ENCODE measurements around the gene SDF2. TPM values are rescaled to one million over a fixed set of nuclear protein-coding genes. Genes with fewer than 3 reads are reported as not detected.

SDF2 gene
- total RNA-seq, 1 donor from 2014 or later = 62.7 TPM

DNA sequence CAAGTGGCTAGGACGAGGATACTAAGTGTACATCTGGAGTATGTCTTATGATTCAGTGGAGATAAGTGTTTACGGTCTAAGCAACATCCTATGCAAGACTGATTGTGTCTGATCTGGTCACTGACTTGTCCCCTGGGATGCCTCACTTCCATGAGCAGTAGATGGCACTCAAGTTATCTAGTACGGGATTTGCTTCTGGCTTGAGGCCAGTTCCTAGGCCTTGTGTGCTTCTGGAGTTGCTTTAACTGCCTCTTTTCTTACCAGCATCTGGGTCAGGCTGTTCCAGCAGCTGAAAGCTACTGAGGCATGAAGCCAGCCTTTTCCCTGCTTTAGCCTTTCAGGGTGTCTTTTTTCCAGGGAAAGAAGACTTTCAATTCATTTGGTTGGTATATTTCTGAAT lies 23.3 kb upstream of the SDF2 start:
- no peak for DNase-seq (ENCODE audit: low spot score)
- no peaks in the 10 kb centered on the region for H3K9me3 Mint-ChIP-seq
- Histone ChIP-seq H3K4me2 (no peak overlapping the region), H3K79me2 (ENCODE audit: low read depth) (no peaks in the 10 kb centered on the region), H3K4me3 (no peak overlapping the region), H3K27me3 (no peaks in the 10 kb centered on the region), H4K20me1 (ENCODE audit: low read depth) (no peaks in the 10 kb centered on the region), H3K9ac (no peak overlapping the region), H2AFZ (replicated peaks) (no peak overlapping the region), H3F3A (ENCODE audit: low read depth) (no peaks in the 10 kb centered on the region), H3K36me3 (peaks cover 20% of the 10 kb centered on the region), H3K4me1 (no peaks in the 10 kb centered on the region), H3K27ac (no peak overlapping the region), H3K9me3 (ENCODE audit: low read depth) (no peaks in the 10 kb centered on the region)
- H3K4me1 Mint-ChIP-seq = no peaks in the 10 kb centered on the region
- H3K36me3 Mint-ChIP-seq = peaks cover 47% of the 10 kb centered on the region
- H3K27me3 Mint-ChIP-seq (ENCODE audit: insufficient read depth, low read depth) = peaks cover 2% of the 10 kb centered on the region
- H3K4me3 Mint-ChIP-seq = no peak overlapping the region
- no peak overlapping the region for H3K27ac Mint-ChIP-seq
- TF ChIP-seq, protein P1, sequence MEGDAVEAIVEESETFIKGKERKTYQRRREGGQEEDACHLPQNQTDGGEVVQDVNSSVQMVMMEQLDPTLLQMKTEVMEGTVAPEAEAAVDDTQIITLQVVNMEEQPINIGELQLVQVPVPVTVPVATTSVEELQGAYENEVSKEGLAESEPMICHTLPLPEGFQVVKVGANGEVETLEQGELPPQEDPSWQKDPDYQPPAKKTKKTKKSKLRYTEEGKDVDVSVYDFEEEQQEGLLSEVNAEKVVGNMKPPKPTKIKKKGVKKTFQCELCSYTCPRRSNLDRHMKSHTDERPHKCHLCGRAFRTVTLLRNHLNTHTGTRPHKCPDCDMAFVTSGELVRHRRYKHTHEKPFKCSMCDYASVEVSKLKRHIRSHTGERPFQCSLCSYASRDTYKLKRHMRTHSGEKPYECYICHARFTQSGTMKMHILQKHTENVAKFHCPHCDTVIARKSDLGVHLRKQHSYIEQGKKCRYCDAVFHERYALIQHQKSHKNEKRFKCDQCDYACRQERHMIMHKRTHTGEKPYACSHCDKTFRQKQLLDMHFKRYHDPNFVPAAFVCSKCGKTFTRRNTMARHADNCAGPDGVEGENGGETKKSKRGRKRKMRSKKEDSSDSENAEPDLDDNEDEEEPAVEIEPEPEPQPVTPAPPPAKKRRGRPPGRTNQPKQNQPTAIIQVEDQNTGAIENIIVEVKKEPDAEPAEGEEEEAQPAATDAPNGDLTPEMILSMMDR (IDR thresholded peaks at IDR 0.05) = peak; percentile 5
- TF ChIP-seq EZH2phosphoT487 (IDR thresholded peaks at IDR 0.05) = no peak

DNA sequence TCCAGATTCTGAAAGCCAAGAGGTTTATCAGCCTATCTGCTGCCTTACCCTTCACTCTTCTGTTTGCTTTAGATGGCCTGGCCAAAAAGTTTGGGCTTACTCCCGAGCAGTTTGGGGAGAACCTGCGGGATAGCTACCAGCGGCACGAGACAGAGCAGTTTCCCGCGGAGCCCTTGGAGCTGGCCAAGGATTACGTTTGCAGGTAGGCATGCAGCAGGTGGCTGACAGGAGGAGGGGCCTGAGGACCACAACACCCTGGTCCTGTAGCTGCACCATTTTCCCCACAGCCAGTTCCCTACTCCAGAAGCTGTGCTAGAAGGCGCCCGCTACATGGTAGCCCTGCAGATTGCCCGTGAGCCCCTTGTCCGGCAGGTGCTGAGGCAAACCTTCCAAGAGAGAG lies 20.9 kb upstream of the SDF2 start:
- no peaks in the 10 kb centered on the region for H3K79me2 ChIP-seq (ENCODE audit: low read depth)
- no peak overlapping the region for H3K4me3 ChIP-seq
- H2AFZ ChIP-seq (replicated peaks) = no peak overlapping the region
- H3K27me3 ChIP-seq = no peaks in the 10 kb centered on the region
- H3K9ac ChIP-seq = no peak overlapping the region
- Mint-ChIP-seq H3K4me1 (no peaks in the 10 kb centered on the region), H3K27ac (no peak overlapping the region), H3K36me3 (peaks cover 31% of the 10 kb centered on the region), H3K27me3 (ENCODE audit: insufficient read depth, low read depth) (peaks cover 2% of the 10 kb centered on the region), H3K4me3 (no peak overlapping the region), H3K9me3 (no peaks in the 10 kb centered on the region)
- no peak overlapping the region for H3K4me2 ChIP-seq
- no peak for DNase-seq (ENCODE audit: low spot score)
- H3K36me3 ChIP-seq = no peaks in the 10 kb centered on the region
- no peaks in the 10 kb centered on the region for H3K9me3 ChIP-seq (ENCODE audit: low read depth)
- no peak for TF ChIP-seq EZH2phosphoT487 (IDR thresholded peaks at IDR 0.05)
- no peak for TF ChIP-seq EZH2 (IDR thresholded peaks at IDR 0.05)
- TF ChIP-seq, protein P1 (IDR thresholded peaks at IDR 0.05) = no peak
- no peak overlapping the region for H3K27ac ChIP-seq
- no peaks in the 10 kb centered on the region for H4K20me1 ChIP-seq (ENCODE audit: low read depth)
- no peaks in the 10 kb centered on the region for H3F3A ChIP-seq (ENCODE audit: low read depth)
- H3K4me1 ChIP-seq = no peaks in the 10 kb centered on the region

DNA sequence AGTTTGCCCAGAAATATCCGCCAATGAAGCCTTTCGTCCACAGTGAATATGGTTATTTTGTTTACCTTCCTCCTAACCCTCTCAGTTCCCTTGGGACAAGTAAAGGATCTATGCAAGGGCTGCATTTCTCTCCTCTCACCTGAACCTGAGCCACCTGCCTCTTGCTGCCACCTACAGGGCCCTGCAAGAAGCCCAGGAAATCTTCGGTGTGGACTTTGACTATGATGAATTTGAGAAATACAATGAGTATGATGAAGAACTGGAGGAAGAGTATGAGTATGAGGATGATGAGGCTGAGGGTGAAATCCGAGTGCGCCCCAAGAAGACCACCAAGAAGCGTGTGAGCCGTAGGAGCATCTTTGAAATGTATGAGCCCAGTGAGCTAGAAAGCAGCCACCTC lies 14.3 kb upstream of the SDF2 start:
- H3K36me3 ChIP-seq = peaks cover 9% of the 10 kb centered on the region
- H3K4me1 ChIP-seq = no peaks in the 10 kb centered on the region
- H3K4me2 ChIP-seq = no peak overlapping the region
- H4K20me1 ChIP-seq (ENCODE audit: low read depth) = no peaks in the 10 kb centered on the region
- no peaks in the 10 kb centered on the region for H3F3A ChIP-seq (ENCODE audit: low read depth)
- H3K36me3 Mint-ChIP-seq = peaks cover 34% of the 10 kb centered on the region
- no peak for DNase-seq (ENCODE audit: low spot score)
- no peaks in the 10 kb centered on the region for H3K9me3 ChIP-seq (ENCODE audit: low read depth)
- H3K4me3 ChIP-seq = no peak overlapping the region
- H3K27me3 Mint-ChIP-seq (ENCODE audit: insufficient read depth, low read depth) = no peaks in the 10 kb centered on the region
- H3K27ac ChIP-seq = no peak overlapping the region
- no peaks in the 10 kb centered on the region for H3K9me3 Mint-ChIP-seq
- no peaks in the 10 kb centered on the region for H3K79me2 ChIP-seq (ENCODE audit: low read depth)
- H3K27ac Mint-ChIP-seq = no peak overlapping the region
- H3K4me1 Mint-ChIP-seq = no peaks in the 10 kb centered on the region
- H3K4me3 Mint-ChIP-seq = no peak overlapping the region
- TF ChIP-seq EZH2phosphoT487 (IDR thresholded peaks at IDR 0.05) = no peak
- TF ChIP-seq, protein P1 (IDR thresholded peaks at IDR 0.05) = peak; percentile 25
- no peak for TF ChIP-seq EZH2 (IDR thresholded peaks at IDR 0.05)
- no peaks in the 10 kb centered on the region for H3K27me3 ChIP-seq
- H2AFZ ChIP-seq (replicated peaks) = no peak overlapping the region
- H3K9ac ChIP-seq = no peak overlapping the region
